GM21423 (cell line): ENCODE measurements around the gene MICU2.

ENCODE experiments used
- ATAC-seq: cut with Tn5 transposase; IDR thresholded peaks from one replicate; pipeline ENCODE4 v1.9.1; 2021; ENCODE audit warnings: mild to moderate bottlenecking, moderate library complexity; ENCODE audit not compliant: unreplicated experiment

The MICU2 gene, protein sequence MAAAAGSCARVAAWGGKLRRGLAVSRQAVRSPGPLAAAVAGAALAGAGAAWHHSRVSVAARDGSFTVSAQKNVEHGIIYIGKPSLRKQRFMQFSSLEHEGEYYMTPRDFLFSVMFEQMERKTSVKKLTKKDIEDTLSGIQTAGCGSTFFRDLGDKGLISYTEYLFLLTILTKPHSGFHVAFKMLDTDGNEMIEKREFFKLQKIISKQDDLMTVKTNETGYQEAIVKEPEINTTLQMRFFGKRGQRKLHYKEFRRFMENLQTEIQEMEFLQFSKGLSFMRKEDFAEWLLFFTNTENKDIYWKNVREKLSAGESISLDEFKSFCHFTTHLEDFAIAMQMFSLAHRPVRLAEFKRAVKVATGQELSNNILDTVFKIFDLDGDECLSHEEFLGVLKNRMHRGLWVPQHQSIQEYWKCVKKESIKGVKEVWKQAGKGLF

DNA sequence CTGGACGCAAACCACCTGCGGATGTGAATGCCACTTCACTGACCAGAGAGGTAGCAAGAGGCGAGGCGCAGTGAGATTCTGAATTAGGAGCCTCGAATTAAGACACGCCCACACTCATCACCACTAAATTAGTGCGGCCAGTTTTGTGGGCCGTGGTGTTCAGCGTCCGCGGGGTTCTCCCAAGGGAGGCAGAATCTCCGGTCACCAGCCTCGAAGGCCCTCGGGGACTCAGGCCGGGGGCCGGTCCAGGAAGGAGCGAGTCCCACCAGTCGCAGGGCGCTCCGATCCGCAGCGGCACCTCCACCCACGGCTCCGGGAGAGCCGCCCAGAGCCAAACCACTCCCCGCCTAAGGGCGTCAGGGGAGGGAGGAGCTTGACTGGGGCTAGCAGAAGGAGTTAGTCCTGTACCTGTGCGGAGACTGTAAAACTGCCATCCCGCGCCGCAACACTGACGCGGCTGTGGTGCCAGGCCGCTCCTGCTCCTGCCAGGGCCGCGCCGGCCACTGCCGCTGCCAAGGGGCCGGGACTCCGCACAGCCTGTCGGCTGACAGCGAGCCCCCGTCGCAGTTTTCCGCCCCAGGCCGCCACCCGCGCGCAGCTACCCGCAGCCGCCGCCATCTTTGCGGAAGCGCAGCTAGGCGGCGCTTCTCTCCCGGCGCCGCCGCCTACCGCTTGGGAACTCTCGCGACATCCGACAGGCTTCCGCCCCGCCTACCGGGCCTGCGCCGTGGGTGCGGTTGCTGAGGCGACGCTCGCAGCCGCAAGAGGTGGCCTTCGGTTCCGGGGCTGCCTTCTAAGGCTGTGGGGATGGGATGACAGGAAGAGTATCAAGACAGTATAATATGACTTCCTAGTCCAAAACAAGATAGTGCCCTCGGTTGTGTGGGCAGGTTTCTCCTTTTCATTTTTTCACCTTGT is at the start of gene MICU2:
Gene MICU2 (minus strand): TSS at position 640 of the 918 bp plus-strand sequence. CDS start 22 bp downstream, at position 618.
- ATAC-seq: peak; percentile 95

DNA sequence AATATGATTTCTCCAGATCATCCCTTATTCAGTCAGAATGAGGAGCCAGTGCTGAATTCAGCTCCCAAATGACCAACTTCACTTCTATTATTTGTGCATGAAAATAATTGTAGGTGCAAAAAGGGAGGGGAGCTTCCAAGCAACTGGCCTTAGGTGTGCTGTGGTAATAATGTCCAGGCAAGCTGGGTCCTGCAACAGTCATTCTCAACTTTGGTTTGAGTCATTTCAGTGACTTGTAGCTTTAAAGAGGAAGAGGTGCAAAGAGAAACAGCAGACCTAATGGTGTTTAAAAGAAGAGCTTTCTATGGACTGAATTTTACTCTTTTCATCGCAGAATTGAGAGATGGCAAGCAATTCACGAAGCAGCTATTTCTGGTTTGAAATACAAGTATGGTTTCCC is 37.7 kb upstream of the MICU2 start:
- no peak for ATAC-seq

DNA sequence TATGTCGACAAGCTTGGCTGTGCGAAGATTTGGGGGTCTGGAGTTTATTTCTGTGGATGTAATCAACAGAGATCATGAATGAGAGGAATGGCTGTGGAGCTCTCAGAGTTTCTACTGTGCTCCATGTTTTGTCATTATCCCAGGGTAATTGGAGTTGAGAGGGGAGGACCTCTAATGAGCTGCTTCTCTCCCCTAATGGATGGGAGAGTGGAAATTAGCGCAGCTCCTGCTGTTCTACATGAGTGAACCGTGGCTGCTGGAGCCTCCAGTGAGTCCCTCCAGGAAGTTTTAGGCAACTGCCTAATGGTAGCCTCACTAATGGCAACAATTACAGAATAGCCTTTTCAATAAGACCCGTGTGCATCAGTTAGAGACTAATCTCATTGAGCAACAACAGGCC is 35.6 kb upstream of the MICU2 start:
- no peak for ATAC-seq

DNA sequence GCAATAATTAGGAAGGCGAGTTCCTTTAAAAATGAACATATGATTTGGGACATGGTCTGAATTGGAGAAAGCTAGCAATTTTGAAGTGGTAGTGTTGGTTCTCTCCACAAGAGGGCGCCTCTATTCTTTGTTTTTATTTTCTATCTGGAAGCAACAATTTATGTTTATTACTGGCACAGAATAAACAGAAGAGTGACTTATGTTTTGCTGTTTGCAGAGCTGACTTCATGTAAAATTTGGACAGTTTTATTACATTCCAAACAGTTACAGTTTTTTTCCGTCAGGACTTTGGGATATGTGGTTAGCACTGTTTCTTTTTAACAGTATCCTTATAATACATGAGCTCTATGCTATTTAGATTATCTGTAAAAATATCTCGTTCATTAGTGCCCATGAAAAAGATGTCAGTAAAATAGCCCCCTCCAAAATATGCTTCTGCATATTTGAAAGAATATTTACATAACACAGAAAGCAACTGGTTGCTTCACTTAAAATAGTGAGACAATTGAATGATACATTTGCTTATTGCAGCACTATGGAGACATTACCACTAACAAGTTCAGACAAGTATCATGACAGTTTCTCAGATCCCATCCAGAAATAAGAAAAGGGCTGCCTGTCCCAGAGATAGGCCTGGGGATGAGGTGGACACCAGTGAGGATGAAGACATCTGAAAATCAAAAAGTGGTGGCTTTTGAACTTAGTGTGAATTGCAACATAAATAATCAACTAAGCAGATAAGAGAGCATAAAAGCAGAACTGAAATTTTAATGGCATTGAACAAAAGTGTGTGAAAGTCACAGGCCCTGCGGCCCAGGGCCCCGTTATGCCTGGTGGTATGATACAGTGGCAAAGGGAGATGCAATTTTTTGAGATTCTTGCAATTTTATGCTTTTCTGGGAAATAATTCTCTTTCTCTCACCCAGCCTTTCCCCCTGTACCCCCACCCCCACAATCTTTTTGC is 34.6 kb upstream of the MICU2 start:
- ATAC-seq: no peak

DNA sequence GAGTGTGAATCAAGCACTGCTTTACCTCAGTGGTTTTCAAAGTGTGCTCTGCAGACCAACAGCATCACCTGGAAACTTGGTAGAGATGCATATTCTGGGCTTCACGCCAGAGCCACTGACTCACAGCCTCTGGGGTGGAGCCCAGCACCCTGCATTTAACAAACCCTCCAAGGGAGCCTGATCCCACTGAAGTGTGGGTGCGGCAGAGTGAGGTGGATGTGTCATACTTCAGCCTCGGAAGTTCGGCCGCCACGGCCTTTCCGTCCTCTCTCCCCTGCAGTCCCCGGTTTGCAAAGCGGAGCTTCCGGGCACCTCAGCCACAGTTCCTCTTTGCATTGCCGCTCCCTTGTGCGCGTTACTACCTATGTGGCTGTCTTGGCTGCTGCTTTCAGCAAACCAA is 33.3 kb upstream of the MICU2 start:
- ATAC-seq: no peak

DNA sequence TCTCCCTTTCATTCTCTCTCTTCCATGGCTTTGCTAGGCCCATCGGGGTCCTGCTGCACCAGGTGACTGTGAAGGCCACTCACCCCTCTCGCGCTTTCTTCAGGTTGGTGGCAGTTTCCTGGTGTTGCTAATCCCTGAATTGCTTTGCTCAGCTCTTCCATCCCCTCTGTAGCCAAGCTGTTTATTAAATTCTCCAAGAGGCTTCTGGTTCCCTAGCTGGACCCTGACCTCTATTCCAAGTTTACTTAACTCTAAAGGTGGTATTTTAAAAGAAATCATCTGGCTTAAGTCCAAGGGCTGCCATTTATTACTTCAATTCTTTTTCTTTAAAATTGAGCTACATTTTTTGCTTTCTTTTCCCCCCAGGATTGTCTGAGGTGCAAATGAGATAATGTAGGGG is 32.7 kb upstream of the MICU2 start:
- no peak for ATAC-seq

DNA sequence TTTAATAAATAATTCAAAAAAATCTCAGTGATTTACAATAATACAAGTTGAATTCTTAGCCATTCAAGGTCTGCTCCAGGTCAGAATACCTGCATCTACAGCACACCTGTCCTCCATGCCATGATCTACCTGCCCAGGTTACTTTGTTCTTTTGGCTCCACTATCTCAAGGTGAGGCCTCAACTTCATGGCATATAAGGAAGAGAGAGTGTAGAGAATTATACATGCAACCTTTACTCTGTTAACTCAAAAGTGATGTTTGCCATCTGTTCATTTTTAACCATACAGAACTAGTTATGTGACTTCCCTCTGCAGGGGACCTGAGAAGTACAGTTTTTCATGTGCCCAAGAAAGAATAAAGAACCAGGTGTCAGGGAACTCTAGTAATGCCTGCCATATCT is 28.2 kb upstream of the MICU2 start:
- no peak for ATAC-seq

DNA sequence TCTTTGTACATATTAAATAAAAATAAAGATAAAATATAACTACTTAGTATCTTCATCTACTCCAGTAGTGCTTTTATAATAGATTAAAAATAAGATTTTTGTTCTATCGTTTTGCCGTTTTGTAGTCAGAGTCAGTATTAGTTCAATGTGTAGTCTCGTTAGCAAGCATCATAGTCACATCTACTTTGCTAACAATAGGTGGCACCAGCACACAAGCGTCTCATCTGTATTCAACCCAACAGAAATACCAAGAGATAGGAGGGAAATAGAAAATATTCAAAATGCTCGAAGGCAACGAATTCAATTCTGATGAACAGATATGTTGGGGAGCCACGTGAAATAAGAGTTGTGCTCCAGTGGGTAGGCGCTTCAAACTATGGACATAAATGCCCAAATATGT is 21.4 kb upstream of the MICU2 start:
- no peak for ATAC-seq

DNA sequence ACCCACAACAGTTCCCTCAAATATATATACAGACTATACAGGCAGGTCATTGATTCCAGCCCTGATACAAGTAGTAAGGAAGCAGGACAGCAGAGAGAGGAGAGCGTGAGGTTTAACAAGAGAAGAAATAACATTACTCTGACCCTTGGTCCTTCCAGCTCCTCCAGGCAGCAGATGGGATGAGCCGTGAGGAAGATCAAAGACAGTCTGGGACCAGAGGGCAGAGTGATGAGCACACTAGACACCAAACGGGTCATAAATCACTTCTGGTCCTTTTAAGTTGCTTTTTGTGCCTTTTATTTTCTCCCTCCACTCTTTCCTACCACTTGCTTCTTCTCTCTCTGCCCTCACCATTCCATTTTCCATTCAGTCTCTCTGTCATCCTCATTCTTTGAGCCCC is 16.9 kb upstream of the MICU2 start:
- no peak for ATAC-seq

DNA sequence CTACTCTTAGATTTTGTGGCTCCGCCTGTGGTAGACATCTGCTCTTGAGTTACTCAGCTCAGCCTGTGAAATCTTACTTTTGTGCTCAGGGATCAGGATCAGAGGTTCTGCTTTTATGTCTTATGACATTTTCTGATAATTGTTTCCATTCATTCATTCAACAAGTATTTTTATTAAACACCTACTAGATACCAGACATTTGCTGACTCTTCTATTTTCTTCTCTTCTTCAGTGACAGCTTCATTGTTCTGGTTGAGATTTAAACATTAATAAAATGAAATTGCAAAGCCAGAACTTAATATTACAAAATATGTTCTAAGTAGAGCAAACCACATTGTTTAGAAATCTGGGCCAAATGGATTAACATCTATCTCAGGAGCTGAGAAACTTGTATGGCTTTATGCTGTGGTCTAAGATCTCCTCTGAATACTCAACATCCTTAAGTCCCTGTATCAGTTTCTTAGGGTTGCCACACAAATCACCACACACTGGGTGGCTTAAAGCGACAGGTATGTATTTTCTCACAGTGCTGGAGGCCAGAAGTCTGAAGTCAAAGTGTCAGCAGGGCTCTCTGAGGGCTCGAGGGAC is 15.8 kb upstream of the MICU2 start:
- ATAC-seq: no peak

DNA sequence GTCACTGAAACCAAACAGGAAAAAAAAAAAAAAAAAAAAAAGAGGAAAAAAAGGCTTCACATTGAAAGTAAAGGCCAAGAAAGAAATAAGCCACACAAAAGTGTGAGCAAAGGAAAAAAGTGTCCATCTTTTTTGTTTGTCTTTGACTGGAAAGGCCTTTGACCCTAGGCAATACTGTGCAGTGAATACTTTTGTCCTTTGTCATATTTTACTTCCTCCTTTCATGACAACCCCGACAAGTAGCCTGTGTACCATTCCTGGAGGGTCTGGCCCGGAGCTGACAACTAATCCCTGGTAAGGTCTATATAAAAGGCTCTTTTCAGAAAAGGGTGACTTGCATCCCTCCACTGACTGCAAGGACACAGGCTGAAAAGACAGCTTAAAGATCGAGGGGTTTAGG is 12.9 kb upstream of the MICU2 start:
- no peak for ATAC-seq

DNA sequence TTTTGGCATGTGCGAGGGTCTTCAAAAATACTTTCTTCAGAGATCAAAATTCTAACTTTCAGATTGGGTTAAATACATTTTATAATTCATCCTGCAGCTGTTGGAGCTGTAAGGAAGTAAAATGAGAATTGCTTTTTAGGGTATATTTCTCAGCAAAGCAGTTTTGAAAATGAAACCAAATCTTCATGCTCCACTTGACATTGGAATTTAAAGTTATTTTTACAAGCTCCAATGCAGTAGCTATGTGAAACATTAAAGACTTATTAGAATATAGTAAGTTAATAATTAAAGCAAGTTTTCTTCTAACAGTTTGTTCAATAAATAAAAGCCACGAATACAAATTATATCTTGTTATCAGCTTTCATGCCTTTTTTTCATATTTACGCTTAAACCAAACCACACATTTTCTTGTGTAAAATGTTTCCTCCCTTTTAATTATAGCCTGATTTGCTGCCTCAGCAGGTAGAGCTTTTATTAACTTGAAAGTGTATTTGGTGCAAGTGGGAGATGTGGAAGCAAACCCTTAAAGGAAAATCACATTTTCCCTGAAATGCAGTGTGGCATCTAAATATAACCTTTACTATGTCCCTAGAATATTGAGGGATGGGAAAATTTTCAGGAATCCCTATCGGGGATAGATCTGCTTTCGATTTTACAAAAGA is 12.4 kb upstream of the MICU2 start:
- no peak for ATAC-seq

DNA sequence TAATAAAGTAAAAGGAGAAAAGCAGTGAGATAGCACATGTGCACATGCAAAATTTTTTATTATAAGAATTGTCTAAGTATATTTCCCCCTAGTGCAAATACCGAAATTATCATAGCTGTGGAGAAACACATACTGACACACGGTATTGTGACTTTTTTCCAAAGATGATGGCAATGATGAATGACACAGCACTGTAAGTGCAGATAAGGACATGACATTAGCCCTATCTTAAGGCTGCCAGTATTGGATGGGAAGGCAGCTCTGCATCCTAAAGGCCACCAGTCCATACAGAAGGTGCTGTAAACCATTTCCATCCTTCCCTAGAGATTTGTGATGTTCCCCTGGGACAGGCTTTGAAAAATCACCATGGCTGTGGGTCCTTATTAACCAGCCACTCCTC is 11.5 kb upstream of the MICU2 start:
- no peak for ATAC-seq

DNA sequence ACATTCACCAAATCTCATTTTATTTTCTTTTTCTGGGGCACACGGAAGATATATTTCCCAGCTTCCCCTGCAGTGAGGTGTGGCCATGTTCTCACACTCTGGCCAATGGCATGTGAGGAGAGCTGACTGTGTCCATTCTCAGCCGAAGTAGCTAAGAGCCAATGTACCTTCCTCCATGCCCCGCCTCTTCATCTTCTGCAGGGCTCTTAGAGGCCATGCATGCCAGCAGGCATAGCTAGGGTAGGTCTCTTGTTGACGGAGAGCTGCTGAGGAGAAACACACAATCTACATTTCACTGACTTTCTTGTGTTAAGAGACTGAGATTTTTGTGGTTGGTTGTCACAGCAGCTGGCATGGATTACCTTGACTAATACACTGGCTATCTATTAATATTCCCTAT is 9.8 kb upstream of the MICU2 start:
- no peak for ATAC-seq

DNA sequence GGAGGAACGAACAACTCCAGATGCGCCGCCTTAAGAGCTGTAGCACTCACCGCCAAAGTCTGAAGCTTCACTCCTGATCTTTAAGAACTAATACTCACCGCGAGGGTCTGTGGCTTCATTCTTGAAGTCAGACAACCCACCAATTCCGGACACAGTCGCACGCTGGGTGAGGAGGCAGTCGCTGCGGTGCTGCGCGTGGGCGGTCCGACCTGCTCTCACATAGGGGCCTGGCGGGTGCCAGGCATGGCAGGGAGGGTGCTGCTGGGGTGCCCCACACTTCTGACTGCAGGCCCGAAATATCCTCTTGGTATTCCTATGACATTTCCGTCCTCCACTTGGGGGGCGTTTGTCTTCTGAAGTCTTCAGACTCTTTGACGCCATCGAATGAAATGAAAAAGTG is 7.4 kb upstream of the MICU2 start:
- ATAC-seq: no peak

DNA sequence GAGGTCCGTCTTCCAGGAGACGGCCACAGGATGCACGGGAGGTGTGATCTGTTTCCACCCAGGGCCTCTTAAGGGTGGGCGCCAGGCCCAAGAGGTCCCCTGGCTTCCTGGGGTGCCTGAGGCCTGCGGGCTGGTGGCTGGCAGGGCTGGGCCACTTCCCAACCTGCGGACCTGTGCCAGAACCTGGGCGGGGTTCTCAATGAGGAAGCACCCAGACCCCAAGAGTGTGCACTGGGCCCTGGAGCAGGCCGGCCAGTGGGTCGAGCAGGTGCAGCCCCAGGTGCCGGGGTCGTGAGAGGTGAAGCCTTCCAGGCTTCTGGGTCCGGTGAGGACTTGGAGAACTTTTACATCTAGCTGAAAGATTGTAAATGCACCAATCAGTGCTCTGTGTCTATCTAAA is 6.7 kb upstream of the MICU2 start:
- ATAC-seq: no peak

DNA sequence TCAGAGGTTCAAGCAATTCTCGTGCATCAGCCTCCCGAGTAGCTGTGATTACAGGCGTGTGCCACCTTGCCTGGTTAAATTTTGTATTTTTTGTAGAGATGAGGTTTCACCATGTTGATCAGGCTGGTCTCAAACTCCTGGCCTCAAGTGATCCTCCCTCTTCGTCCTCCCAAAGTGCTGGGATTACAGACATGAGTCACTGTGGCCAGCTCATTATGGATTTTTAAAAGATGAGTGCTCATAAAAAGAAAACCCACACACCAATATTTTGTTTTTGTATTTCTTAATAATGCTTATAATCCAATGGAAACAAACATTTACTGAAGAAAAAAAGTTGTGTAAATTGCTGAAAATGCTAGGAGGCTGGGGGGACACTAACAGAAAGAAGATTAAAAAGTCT is 5.0 kb upstream of the MICU2 start:
- ATAC-seq: no peak

DNA sequence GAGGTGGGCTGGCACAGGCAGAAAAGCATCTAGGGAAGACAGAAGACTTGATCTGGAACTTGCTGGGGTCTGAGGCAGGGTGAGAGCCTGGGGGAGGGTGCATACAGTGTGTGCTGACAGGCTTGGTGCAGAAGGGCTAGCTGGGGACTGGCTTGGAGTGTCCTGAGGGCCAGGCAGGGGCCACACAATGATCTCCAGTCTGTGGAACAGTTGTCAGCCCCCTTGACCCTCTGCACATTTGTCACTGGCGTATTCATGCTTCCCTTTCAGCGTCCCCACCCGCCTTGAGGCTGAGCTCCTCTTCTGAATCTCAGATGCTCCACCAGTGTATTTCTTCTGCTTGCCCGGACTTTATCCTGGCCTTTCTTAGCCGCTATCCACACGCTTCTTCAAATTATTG is 2.8 kb upstream of the MICU2 start:
- no peak for ATAC-seq

DNA sequence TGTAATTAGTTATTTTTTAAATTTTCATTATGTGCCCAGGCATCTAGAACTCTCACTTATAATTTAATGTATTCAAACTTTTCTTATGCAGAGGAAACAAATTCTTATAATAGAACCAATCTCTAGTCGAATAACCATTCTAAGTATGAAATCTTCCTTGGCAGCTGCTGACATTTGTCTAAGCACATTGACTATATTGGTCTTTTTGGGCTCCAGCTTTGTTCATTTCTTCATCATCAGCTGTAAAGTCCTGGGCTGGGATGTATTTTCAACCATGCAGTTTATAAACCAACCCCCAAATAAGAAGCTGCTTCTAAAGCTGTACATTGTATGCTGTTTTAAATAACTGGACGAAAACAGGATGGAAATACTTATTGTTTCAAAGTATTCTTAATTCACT is 2.3 kb upstream of the MICU2 start:
- ATAC-seq: no peak

DNA sequence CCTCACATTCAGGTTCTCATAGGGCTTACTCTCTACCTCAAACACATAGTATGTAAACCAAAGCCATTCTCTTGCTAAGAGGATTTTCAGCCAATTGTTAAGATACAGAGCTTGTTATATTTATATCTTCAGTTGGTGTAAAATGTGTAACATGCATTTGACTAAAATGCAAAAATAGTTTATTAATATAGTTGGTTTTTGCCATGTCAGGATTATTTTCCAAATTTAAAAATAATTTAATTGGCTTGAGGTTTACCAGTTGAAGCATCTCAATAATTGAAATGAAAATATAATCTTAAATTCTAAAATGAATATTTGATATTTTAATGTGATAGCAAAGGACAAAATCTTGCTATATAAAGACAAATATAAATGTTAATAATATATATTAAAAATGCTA is 7.2 kb downstream of the MICU2 start:
- no peak for ATAC-seq
